Neural crest cell (in vitro differentiated cells): ENCODE data around the gene LYL1. TPM values are rescaled to one million over a fixed set of nuclear protein-coding genes. Genes with fewer than 3 reads are reported as not detected.

Experiments used
- DNase-seq: peaks from one replicate; pipeline ENCODE4 v3.0.0; 2021; ENCODE audit warnings: low read depth, mixed read lengths, low spot score
- H3K27ac Mint-ChIP-seq: one replicate; pipeline ENCODE4 v1.8.0; 2021; ENCODE audit warnings: mild to moderate bottlenecking, mixed read lengths; ENCODE audit not compliant: unreplicated experiment
- H3K27me3 Mint-ChIP-seq: 2 replicates; pipeline ENCODE4 v1.8.0; 2021; ENCODE audit warnings: low read depth, mild to moderate bottlenecking, mixed read lengths
- H3K36me3 Mint-ChIP-seq: 2 replicates; pipeline ENCODE4 v1.8.0; 2021; ENCODE audit warnings: low read depth, mild to moderate bottlenecking, mixed read lengths
- H3K4me1 Mint-ChIP-seq: 2 replicates; pipeline ENCODE4 v1.8.0; 2021; ENCODE audit warnings: mixed read lengths
- H3K4me3 Mint-ChIP-seq: one replicate; pipeline ENCODE4 v1.8.0; 2021; ENCODE audit warnings: mild to moderate bottlenecking, mixed read lengths
- H3K9me3 Mint-ChIP-seq: 2 replicates; pipeline ENCODE4 v1.8.0; 2021; ENCODE audit warnings: mixed read lengths
- CTCF ChIP-seq: fragments of 200-600 bp; sonication (generic); conservative IDR thresholded peaks from 2 replicates; pipeline ENCODE4 v1.5.0; 2021; ENCODE audit warnings: antibody characterized with exemption, mild to moderate bottlenecking
- total RNA-seq: library from RNA; stranded (reverse); gene quantifications from 2 replicates; pipeline ENCODE4 v1.2.1, GENCODE V29; 2021

LYL1 gene
- total RNA-seq, 1 donor from 2014 or later, result 0.30 TPM

GRCh38 chr19:13070425-13071140 is 32.1 kb downstream of the LYL1 start:
- H3K27ac Mint-ChIP-seq, result no peak overlapping the region
- no peaks in the 10 kb centered on the region for H3K4me1 Mint-ChIP-seq
- no peak overlapping the region for H3K4me3 Mint-ChIP-seq
- no peaks in the 10 kb centered on the region for H3K36me3 Mint-ChIP-seq
- no peak for TF ChIP-seq CTCF
- DNase-seq, result no peak
- peaks cover 99% of the 10 kb centered on the region for H3K27me3 Mint-ChIP-seq
- H3K9me3 Mint-ChIP-seq, result no peaks in the 10 kb centered on the region

- TF ChIP-seq CTCF, result no peak
- Mint-ChIP-seq H3K4me3 (no peak overlapping the region), H3K27me3 (peaks cover 100% of the 10 kb centered on the region), H3K27ac (no peak overlapping the region), H3K9me3 (no peaks in the 10 kb centered on the region), H3K36me3 (no peaks in the 10 kb centered on the region), H3K4me1 (no peaks in the 10 kb centered on the region)
- no peak for DNase-seq
Measured at GRCh38 chr19:13069415-13070359, 33.0 kb downstream of the LYL1 start.

GRCh38 chr19:13068085-13068846 is 34.4 kb downstream of the LYL1 start:
- no peak for DNase-seq
- H3K27ac Mint-ChIP-seq, result no peak overlapping the region
- peaks cover 100% of the 10 kb centered on the region for H3K27me3 Mint-ChIP-seq
- no peak overlapping the region for H3K4me3 Mint-ChIP-seq
- TF ChIP-seq CTCF, result no peak
- H3K4me1 Mint-ChIP-seq, result no peaks in the 10 kb centered on the region
- no peaks in the 10 kb centered on the region for H3K36me3 Mint-ChIP-seq
- H3K9me3 Mint-ChIP-seq, result no peaks in the 10 kb centered on the region

- no peak for TF ChIP-seq CTCF
- no peak for DNase-seq
- no peaks in the 10 kb centered on the region for H3K9me3 Mint-ChIP-seq
- no peak overlapping the region for H3K27ac Mint-ChIP-seq
- H3K27me3 Mint-ChIP-seq, result peaks cover 100% of the 10 kb centered on the region
- no peaks in the 10 kb centered on the region for H3K4me1 Mint-ChIP-seq
- H3K36me3 Mint-ChIP-seq, result no peaks in the 10 kb centered on the region
- H3K4me3 Mint-ChIP-seq, result no peak overlapping the region
Measured at GRCh38 chr19:13066933-13067807, 35.5 kb downstream of the LYL1 start.
